HepG2 (cell line): ENCODE data around the gene AGRN. TPM values are rescaled to one million over a fixed set of nuclear protein-coding genes. Genes with fewer than 3 reads are reported as not detected.

ENCODE experiments used
- ATAD3A ChIP-seq: sonication (generic); formaldehyde crosslinking; IDR thresholded peaks from 2 replicates; pipeline ENCODE4 v1.4.0; 2020; ENCODE audit warnings: missing genetic modification reagents
- CBX5 ChIP-seq: sonication (generic); formaldehyde crosslinking; IDR thresholded peaks from 2 replicates; pipeline ENCODE4 v1.4.0; 2020; ENCODE audit warnings: missing genetic modification reagents, borderline replicate concordance
- HES4 ChIP-seq: sonication (generic); formaldehyde crosslinking; IDR thresholded peaks from 2 replicates; pipeline ENCODE4 v1.9.0; 2021; ENCODE audit warnings: mild to moderate bottlenecking, missing genetic modification reagents, borderline replicate concordance
- KDM5A ChIP-seq: fragments of 200-600 bp; sonication (generic); IDR thresholded peaks from 2 replicates; pipeline ENCODE4 v1.7.0; 2018; ENCODE audit warnings: antibody characterized with exemption, mild to moderate bottlenecking, low read length, borderline replicate concordance
- KDM6A ChIP-seq: IDR thresholded peaks from 2 replicates; pipeline ENCODE4 v1.6.1; 2016; ENCODE audit warnings: low read depth
- MATR3 ChIP-seq: sonication (generic); formaldehyde crosslinking; IDR thresholded peaks from 2 replicates; pipeline ENCODE4 v1.4.0; 2020; ENCODE audit warnings: missing genetic modification reagents
- PAX8 ChIP-seq: sonication (generic); formaldehyde crosslinking; IDR thresholded peaks from 2 replicates; pipeline ENCODE4 v1.8.0; 2022; ENCODE audit warnings: mild to moderate bottlenecking, missing genetic modification reagents, borderline replicate concordance
- PCBP1 ChIP-seq: fragments of 200-400 bp; formaldehyde crosslinking; IDR thresholded peaks from 2 replicates; pipeline ENCODE4 v1.6.1; 2017; ENCODE audit warnings: mild to moderate bottlenecking, low read depth, low read length, borderline replicate concordance
- RBAK ChIP-seq: sonication (generic); formaldehyde crosslinking; IDR thresholded peaks from 2 replicates; pipeline ENCODE4 v1.5.1; 2020; ENCODE audit warnings: mild to moderate bottlenecking, missing genetic modification reagents
- SMYD3 ChIP-seq: sonication (generic); formaldehyde crosslinking; IDR thresholded peaks from 2 replicates; pipeline ENCODE4 v1.8.1; 2023; ENCODE audit warnings: mild to moderate bottlenecking, missing genetic modification reagents
- ZMYM3 ChIP-seq: sonication (generic); formaldehyde crosslinking; IDR thresholded peaks from 2 replicates; pipeline ENCODE4 v1.5.1; 2020; ENCODE audit warnings: mild to moderate bottlenecking, missing genetic modification reagents
- ZNF101 ChIP-seq: sonication (generic); formaldehyde crosslinking; IDR thresholded peaks from 2 replicates; pipeline ENCODE4 v1.4.0; 2020; ENCODE audit warnings: mild to moderate bottlenecking, low read depth, missing genetic modification reagents, borderline replicate concordance
- ZNF235 ChIP-seq: sonication (generic); formaldehyde crosslinking; IDR thresholded peaks from 2 replicates; pipeline ENCODE4 v1.8.1; 2023; ENCODE audit warnings: mild to moderate bottlenecking, missing genetic modification reagents, borderline replicate concordance
- ZNF256 ChIP-seq: sonication (generic); formaldehyde crosslinking; conservative IDR thresholded peaks from 2 replicates; pipeline ENCODE4 v1.4.0; 2020; ENCODE audit warnings: missing genetic modification reagents
- ZNF296 ChIP-seq: sonication (generic); formaldehyde crosslinking; conservative IDR thresholded peaks from 2 replicates; pipeline ENCODE4 v1.5.0; 2020; ENCODE audit warnings: mild to moderate bottlenecking, missing genetic modification reagents
- ZNF3 ChIP-seq: IDR thresholded peaks from 2 replicates; pipeline ENCODE4 v1.7.0; 2017; ENCODE audit warnings: inconsistent platforms
- ZNF670 ChIP-seq: sonication (generic); formaldehyde crosslinking; IDR thresholded peaks from 2 replicates; pipeline ENCODE4 v1.8.0; 2022; ENCODE audit warnings: mild to moderate bottlenecking, missing genetic modification reagents, borderline replicate concordance
- ZNF674 ChIP-seq: sonication (generic); formaldehyde crosslinking; IDR thresholded peaks from 2 replicates; pipeline ENCODE4 v1.5.0; 2020; ENCODE audit warnings: low read depth, mild to moderate bottlenecking, missing genetic modification reagents
- ZNF737 ChIP-seq: sonication (generic); formaldehyde crosslinking; IDR thresholded peaks from 2 replicates; pipeline ENCODE4 v1.5.0; 2020; ENCODE audit warnings: missing genetic modification reagents, mild to moderate bottlenecking, borderline replicate concordance
- ZNF746 ChIP-seq: sonication (generic); formaldehyde crosslinking; IDR thresholded peaks from 2 replicates; pipeline ENCODE4 v1.8.0; 2022; ENCODE audit warnings: mild to moderate bottlenecking, missing genetic modification reagents
- ZNF792 ChIP-seq: IDR thresholded peaks from 2 replicates; pipeline ENCODE4 v1.6.1; 2016
- polyA plus RNA-seq, 8 experiments: library from polyadenylated mRNA; depleted of rRNA in 3 of 8; stranded (reverse) in 7 of 8; unstranded in 1 of 8; fragments of >200 nt; fragmentation: Illumina TruSeq in 4 of 8; extraction: Trizol in 4 of 8; gene quantifications; 2 replicates each; pipeline versions ENCODE4 v1.2.1 to v1.2.3, GENCODE V29; 2011 to 2016; ENCODE audit warnings: low read depth in 4 of 8, missing spikeins in 1 of 8, mixed read lengths in 1 of 8; ENCODE audit not compliant: insufficient read depth in 1 of 8
- total RNA-seq, 5 experiments: library from RNA; depleted of rRNA; stranded (reverse); fragments of >200 nt; fragmentation: Illumina TruSeq; extraction: Trizol; gene quantifications; 2 replicates each; pipeline ENCODE4 v1.2.3, GENCODE V29; 2016; ENCODE audit warnings: low read depth in 1 of 5
- TF ChIP-seq, protein P1 (sequence below): sonication (generic); formaldehyde crosslinking; IDR thresholded peaks from 2 replicates; pipeline ENCODE4 v1.4.0; 2020; ENCODE audit warnings: mild to moderate bottlenecking, low read depth, missing genetic modification reagents
- TF ChIP-seq, protein P2 (sequence below): sonication (generic); formaldehyde crosslinking; conservative IDR thresholded peaks from 2 replicates; pipeline ENCODE4 v1.8.0; 2022; ENCODE audit warnings: missing genetic modification reagents
- TF ChIP-seq, protein P3 (sequence below): sonication (generic); formaldehyde crosslinking; IDR thresholded peaks from 2 replicates; pipeline ENCODE4 v1.5.0; 2020; ENCODE audit warnings: missing genetic modification reagents, mild to moderate bottlenecking, borderline replicate concordance

Gene AGRN
- total and polyA plus RNA-seq, 2 of the 13 experiments (the other 11 are each of a cell fraction or from before 2014, with no cell fraction given), result 29.8 to 65.2 TPM

DNA sequence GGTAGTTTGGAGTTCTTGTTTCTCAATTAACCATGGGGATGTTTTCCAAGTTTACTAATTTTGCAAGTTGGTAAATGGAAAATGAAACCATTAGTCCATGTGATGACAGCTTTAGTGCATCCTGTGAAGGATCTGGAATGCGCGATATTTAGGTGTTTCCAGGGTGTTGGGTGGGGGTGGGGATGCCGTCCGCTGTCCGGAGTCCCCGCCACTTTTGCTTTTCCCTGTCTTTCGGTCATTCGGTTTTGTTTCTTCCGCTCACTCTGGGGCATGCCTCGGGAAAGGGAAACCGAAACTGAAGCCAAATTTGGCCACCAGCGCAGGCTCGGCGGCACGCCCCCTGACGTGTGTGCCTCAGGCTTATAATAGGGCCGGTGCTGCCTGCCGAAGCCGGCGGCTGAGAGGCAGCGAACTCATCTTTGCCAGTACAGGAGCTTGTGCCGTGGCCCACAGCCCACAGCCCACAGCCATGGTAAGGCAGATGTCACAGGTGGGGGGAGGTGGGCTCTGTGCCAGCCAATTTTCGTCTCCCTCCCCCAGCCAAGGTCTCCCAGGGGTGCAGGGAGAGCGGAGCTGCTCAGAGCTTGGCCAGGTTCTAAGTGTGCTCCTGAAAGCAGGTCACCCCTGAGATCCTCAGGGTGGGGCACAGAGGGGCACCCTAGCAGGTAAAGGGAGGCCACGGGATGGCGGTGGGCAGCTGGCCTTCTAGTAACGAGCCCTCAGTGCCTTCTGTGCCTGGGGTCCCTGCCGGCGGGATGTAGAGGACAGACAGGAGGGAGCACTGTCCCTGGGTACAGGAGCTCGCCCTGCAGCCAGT lies 6.6 kb upstream of the AGRN start, which contains the start of gene ISG15 (continued):
- TF ChIP-seq ZNF296 (CRISPR knock-in tag), result no peak
- no peak for TF ChIP-seq ZNF674 (CRISPR knock-in tag)
- TF ChIP-seq CBX5 (CRISPR knock-in tag), result peak; percentile 58; the same call in 1 of the 2 replicates
- no peak for TF ChIP-seq ZNF792 (CRISPR knock-in tag)
- no peak for TF ChIP-seq ZNF737 (CRISPR knock-in tag)
- no peak for TF ChIP-seq ZNF670 (CRISPR knock-in tag)
- TF ChIP-seq MATR3 (CRISPR knock-in tag), result no peak
- no peak for TF ChIP-seq RBAK
- TF ChIP-seq, protein P1, sequence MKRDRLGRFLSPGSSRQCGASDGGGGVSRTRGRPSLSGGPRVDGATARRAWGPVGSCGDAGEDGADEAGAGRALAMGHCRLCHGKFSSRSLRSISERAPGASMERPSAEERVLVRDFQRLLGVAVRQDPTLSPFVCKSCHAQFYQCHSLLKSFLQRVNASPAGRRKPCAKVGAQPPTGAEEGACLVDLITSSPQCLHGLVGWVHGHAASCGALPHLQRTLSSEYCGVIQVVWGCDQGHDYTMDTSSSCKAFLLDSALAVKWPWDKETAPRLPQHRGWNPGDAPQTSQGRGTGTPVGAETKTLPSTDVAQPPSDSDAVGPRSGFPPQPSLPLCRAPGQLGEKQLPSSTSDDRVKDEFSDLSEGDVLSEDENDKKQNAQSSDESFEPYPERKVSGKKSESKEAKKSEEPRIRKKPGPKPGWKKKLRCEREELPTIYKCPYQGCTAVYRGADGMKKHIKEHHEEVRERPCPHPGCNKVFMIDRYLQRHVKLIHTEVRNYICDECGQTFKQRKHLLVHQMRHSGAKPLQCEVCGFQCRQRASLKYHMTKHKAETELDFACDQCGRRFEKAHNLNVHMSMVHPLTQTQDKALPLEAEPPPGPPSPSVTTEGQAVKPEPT (CRISPR knock-in tag), result no peak; the same call in 1 of the 2 replicates
- TF ChIP-seq, protein P2, sequence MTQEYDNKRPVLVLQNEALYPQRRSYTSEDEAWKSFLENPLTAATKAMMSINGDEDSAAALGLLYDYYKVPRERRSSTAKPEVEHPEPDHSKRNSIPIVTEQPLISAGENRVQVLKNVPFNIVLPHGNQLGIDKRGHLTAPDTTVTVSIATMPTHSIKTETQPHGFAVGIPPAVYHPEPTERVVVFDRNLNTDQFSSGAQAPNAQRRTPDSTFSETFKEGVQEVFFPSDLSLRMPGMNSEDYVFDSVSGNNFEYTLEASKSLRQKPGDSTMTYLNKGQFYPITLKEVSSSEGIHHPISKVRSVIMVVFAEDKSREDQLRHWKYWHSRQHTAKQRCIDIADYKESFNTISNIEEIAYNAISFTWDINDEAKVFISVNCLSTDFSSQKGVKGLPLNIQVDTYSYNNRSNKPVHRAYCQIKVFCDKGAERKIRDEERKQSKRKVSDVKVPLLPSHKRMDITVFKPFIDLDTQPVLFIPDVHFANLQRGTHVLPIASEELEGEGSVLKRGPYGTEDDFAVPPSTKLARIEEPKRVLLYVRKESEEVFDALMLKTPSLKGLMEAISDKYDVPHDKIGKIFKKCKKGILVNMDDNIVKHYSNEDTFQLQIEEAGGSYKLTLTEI (CRISPR knock-in tag), result no peak
- 0 out of 2 replicates have a peak, but pooled peaks have one; percentile 58 for TF ChIP-seq ZNF101 (CRISPR knock-in tag)
- TF ChIP-seq ZMYM3 (CRISPR knock-in tag), result no peak
- no peak for TF ChIP-seq SMYD3
- no peak for TF ChIP-seq ATAD3A (CRISPR knock-in tag)
- no peak for TF ChIP-seq ZNF256 (CRISPR knock-in tag)
- TF ChIP-seq HES4 (CRISPR knock-in tag), result no peak
- no peak; the same call in 1 of the 2 replicates for TF ChIP-seq KDM5A
- no peak for TF ChIP-seq ZNF746 (CRISPR knock-in tag)
- TF ChIP-seq KDM6A (CRISPR knock-in tag), result no peak
- no peak for TF ChIP-seq ZNF235 (CRISPR knock-in tag)
- 0 out of 2 replicates have a peak, but pooled peaks have one; percentile 48 for TF ChIP-seq PCBP1
- TF ChIP-seq ZNF3, result no peak
- TF ChIP-seq, protein P3, sequence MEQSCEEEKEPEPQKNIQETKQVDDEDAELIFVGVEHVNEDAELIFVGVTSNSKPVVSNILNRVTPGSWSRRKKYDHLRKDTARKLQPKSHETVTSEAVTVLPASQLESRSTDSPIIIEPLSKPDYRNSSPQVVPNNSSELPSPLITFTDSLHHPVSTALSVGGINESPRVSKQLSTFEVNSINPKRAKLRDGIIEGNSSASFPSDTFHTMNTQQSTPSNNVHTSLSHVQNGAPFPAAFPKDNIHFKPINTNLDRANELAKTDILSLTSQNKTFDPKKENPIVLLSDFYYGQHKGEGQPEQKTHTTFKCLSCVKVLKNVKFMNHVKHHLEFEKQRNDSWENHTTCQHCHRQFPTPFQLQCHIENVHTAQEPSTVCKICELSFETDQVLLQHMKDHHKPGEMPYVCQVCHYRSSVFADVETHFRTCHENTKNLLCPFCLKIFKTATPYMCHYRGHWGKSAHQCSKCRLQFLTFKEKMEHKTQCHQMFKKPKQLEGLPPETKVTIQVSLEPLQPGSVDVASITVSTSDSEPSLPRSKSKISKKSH, result no peak
- TF ChIP-seq PAX8 (CRISPR knock-in tag), result no peak
